HG03095 (cell line): ENCODE results near the gene ST3GAL2.

Experiments
- ATAC-seq: cut with Tn5 transposase; IDR thresholded peaks from one replicate; pipeline ENCODE4 v1.9.1; 2021; ENCODE audit warnings: moderate library complexity; ENCODE audit not compliant: unreplicated experiment

Gene ST3GAL2

GRCh38 chr16:70440009-70440692 lies 1.3 kb upstream of the ST3GAL2 start:
- ATAC-seq = no peak

GRCh38 chr16:70438585-70438968 lies 323 bp downstream of the ST3GAL2 start:
- no peak for ATAC-seq

- no peak for ATAC-seq
Observed at GRCh38 chr16:70437582-70438557, 1.0 kb downstream of the ST3GAL2 start.

GRCh38 chr16:70437017-70437581 lies 1.8 kb downstream of the ST3GAL2 start:
- no peak for ATAC-seq

GRCh38 chr16:70434484-70435260 lies 4.2 kb downstream of the ST3GAL2 start:
- ATAC-seq = no peak

GRCh38 chr16:70433458-70434103 lies 5.3 kb downstream of the ST3GAL2 start:
- no peak for ATAC-seq

- ATAC-seq = no peak
Observed at GRCh38 chr16:70432723-70433457, 6.0 kb downstream of the ST3GAL2 start.

- ATAC-seq = no peak
Observed at GRCh38 chr16:70432356-70432722, 6.6 kb downstream of the ST3GAL2 start.

GRCh38 chr16:70430667-70431536 lies 8.0 kb downstream of the ST3GAL2 start:
- peak; percentile 45 for ATAC-seq

GRCh38 chr16:70429888-70430666 lies 8.8 kb downstream of the ST3GAL2 start:
- ATAC-seq = no peak

- no peak for ATAC-seq
Observed at GRCh38 chr16:70428178-70428998, 10.5 kb downstream of the ST3GAL2 start.

- no peak for ATAC-seq
Observed at GRCh38 chr16:70427786-70428177, 11.1 kb downstream of the ST3GAL2 start.

- ATAC-seq = no peak
Observed at GRCh38 chr16:70422543-70422942, 16.4 kb downstream of the ST3GAL2 start.

- ATAC-seq = no peak
Observed at GRCh38 chr16:70421473-70422311, 17.2 kb downstream of the ST3GAL2 start.

GRCh38 chr16:70421014-70421413 lies 17.9 kb downstream of the ST3GAL2 start:
- no peak for ATAC-seq
